Non-pigmented ciliary epithelial cell (primary cell): ENCODE data around the gene FNDC10.
A peak's percentile ranks its signal among the peaks of the same experiment; 100 is the strongest.

Experiments used
- DNase-seq: peaks from one replicate; pipeline ENCODE4 v3.0.0-alpha.2; 2010; ENCODE audit warnings: low read depth

The FNDC10 gene

DNA sequence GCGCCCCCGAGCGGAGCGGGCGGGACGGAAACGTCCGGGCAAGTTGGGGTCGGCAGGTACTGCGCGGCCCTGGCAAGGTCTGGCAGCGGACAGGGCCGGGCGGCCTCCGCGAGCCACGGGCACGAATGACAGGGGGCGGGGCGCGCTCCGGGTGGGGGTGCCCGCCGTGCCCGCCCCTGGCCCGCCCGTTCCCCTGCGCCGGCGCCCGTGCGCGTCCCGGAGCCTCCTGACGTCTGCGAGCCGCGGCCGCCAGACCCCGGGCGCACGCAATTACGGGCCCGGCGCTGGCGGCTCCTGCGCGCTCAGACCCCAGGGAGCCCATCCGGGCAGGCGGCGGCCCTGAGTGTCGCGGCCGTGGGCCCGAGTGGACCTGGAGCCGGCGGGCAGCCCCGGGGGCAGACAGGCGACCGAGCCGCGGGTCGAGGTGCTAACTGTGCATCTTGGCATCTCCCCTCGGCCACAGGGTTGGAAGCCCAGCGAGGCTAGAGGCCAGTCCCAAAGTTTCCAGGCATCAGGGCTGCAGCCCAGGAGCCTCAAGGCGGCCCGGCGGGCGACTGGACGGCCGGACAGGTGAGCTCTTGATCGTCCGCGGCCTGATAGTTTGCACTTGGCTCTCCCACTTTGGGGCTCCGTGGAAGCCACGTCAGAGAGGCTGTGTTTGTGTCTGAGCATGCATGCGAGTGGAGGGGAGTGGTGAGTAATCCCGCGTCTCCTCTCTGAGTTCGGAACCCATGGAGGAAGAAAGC, 16.3 kb upstream of the FNDC10 start:
- DNase-seq: no peak

- no peak for DNase-seq
Measured at GRCh38 chr1:1615256-1616044, 15.5 kb upstream of the FNDC10 start, which contains the start of gene MIB2. Gene MIB2, plus strand, starts transcription at chr1:1615500. Its CDS starts 7,953 bp downstream, at chr1:1623453.

DNA sequence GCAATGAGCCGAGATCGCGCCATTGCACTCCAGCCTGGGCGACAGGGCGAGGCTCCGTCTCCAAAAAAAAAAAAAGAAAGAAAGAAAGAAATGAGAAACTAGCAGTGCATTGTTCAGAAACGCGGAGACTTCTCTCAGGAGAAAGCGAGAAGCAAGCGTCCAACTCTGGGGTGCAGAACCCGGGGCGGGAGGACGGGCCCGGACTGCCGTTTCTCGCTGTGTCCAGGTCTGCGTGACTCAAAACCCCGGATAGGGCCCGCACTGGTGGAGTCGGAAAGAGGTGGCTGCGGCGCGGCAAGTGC, 15.0 kb upstream of the FNDC10 start:
- DNase-seq: no peak

DNA sequence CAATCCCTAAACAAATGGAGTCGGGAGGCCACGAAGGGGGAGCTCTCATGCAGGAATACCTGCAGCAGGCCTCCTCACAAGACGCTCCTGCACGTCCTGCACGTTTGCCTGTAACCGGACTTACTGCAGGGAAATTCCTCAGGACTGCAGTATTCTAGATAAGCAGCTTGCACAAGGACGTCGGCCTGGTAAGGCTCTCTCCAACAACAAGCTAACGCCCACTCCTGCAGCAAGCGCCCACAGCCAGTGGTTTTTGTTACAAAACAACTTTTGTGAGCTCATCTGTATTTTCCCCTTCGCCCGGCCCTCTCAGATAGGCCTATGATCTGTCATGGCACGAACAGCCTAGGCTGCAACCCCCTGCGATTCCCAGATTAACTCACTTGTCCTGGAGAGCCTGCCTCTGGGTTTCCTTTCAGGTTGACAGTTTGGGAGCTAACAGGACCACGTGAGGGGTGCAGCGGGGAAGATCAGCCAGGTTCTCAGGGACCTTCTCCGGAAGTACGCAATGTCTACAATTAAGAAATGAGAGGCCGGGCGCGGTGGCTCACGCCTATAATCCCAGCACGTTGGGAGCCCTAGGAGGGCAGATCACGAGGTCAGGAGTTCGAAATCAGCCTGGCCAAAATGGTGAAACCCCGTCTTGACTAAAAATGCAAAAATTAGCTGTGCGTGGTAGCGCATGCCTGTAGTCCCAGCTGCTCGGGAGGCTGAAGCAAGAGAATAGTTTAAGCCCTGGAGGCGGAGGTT, 14.4 kb upstream of the FNDC10 start:
- DNase-seq: peak; percentile 82

- no peak for DNase-seq
Measured at GRCh38 chr1:1613509-1614082, 13.7 kb upstream of the FNDC10 start.

GRCh38 chr1:1612104-1612400, 12.1 kb upstream of the FNDC10 start:
- DNase-seq: no peak

- no peak for DNase-seq
Measured at GRCh38 chr1:1610796-1611195, 10.9 kb upstream of the FNDC10 start.

GRCh38 chr1:1609822-1610485, 10.0 kb upstream of the FNDC10 start:
- DNase-seq: no peak

- no peak for DNase-seq
Measured at GRCh38 chr1:1606232-1606631, 6.3 kb upstream of the FNDC10 start.

- DNase-seq: no peak
Measured at GRCh38 chr1:1605724-1606123, 5.8 kb upstream of the FNDC10 start.

- DNase-seq: no peak
Measured at GRCh38 chr1:1605034-1605591, 5.2 kb upstream of the FNDC10 start.

DNA sequence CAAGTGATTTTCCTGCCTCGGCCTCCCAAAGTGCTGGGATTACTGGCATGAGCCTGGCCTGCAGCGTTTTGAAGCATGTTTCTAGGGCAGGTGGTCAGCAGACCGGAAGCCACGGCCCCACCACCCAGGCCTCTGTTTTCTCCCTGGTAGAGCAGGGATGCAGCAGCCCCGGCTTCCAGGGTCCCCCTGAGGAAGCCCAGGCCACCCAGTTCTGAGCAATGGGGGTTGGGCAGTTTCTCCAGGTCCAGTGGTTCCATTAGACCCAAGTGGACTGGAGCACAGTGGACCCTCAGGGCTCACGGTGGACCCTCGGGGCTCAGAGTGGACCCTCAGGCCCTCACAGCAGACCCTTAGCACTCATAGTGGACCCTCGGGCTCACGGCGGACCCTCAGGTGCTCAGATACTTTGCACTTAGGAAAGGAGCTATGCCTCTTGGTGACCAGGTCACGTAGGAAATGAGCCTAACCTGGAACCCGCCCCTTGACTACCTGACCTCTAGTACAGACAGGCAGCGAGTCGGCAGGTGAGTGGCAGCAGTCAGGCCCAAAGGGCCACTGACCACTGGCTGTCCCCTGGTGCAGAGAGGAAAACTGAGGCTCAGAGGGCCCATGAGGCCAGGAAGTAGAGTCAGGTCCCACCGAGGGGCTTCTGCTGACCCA, 4.6 kb upstream of the FNDC10 start:
- DNase-seq: no peak

DNA sequence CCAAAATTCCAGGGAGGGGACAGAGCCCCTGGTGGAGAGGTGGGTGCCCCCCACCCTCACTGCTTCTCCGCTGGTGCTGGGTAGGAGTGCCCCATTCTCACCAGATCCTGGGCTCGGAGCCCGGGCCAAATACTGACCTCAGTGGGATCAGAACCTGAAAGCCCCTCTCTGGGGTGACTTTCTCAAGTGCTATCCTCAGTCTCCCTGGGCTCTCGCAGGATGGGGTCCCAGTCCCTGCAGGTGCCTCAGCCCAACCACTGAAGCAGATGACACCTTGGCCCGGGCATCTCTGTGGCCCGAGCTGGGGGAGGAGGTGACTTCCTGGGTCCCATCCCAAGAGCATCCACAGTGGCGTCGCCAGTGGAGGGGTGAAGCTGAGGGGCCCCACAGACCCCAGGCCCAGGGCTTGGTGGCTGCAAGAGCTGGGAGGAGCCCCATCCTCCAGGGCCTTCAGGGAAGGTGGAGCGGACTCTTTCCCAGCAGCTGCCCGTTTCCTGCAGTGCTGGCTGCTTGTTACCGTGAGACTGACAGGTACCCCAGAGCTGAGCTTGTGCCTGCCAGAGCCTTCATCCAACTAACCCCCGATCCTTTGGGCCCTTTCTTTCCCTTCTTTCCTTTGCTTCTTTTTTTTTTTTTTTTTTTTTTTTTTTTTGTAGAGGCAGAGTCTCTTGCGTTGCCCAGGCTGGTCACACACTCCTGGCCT, 3.9 kb upstream of the FNDC10 start:
- no peak for DNase-seq

DNA sequence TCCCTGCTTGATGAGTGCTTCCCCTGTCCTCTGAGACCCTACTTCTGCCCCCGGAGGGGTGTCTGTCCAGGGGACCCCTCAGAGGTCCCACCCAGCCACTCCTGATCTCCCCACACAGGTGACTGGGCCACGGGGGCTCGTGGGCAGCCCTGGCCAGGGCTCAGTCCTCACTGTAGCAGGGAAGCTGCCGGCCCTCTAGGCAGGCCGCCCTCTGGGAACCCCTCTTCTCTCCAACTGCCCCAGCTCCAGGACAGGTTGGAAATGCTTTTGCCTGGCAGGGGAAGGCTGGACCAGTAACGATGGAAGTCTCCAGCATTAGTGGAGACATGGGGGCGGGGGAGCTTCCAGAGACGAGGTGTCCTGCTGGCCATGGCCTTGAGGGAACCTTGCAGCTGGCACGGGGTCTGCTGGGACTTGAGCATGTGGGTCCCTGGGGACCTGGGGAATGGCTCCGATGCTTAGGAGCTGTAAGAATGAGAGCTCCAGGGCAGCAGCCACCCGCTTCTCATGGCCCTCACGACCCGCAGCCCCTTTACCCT, 3.1 kb upstream of the FNDC10 start:
- DNase-seq: no peak

DNA sequence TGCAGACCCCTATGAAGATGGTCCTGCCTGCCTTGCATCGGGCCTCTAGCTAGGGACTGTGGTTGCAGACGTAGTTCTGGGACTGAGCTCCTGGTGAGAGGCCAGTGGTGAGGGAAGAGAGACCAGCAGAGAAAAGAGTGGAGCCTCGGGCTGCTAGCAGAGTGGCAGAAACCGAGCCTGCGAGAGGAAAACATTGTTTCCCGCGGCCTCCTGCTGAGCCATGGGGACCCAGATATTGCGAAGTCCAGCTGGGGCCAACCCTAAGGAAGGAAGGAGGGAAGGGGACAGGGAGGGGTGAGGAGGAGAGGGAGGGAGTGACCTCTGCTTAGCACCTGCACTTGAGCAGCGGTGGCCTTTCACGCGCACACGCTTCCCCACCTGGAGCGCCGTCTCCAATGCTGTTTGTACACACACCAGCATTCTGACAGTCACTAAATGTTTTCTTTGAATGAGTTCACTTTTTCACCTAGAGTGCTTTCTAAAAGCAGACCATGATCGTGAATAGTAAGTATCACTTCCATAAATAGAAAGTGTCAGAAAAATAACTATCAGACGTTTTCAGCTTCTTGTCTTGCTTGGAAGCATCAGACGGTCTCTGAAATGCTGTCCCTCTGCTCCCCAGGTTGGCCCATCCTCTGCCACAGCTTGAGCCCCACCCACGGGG, 2.5 kb upstream of the FNDC10 start:
- no peak for DNase-seq

DNA sequence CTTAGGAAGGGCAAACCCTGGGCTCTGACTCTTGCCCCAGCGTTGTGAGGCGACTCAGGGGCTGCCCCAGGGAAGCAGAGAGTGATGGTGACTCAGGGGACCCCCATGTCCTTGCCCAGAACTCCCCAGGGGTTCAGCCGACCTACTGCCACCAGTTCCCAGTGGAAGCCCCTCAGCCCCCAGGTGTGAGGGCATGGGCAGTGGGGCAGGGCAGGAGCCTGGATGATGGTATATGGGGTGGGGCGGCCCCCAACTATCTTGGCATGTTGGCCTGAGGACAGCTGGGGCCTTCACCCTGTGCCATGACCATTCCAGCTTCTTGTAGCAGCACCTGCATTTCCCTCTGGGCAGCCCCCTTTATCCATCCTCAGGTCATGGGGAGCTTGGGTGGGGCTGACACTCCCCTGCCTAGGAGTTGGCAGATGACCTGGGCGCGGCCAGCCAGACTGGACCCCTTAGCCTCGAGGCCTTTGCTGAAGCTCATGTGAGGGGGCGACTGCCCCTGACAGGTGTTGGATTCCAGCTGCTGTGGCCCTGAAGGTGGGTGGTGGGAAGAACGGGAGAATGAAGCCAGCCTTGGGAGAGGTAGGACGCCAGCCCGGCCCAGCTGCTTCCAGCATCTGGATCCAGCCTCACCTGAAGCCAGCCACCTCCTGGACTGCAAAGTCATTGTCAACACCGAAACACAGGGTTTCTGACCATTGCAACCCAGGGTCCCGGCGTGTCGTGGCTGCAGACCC, 1.8 kb upstream of the FNDC10 start:
- DNase-seq: no peak

GRCh38 chr1:1600861-1601563, 1.1 kb upstream of the FNDC10 start:
- DNase-seq: no peak
